ENCODE measurements around the gene FER. TPM values are rescaled to one million over a fixed set of nuclear protein-coding genes. Genes with fewer than 3 reads are reported as not detected.
A peak's percentile ranks its signal among the peaks of the same experiment; 100 is the strongest.

Gene FER
- total RNA-seq, 1 experiment from 2014 or later, result 18.0 TPM

GRCh38 chr5:108830705-108831276 lies 83.1 kb downstream of the FER start:
- no peaks in the 10 kb centered on the region for H3K79me2 ChIP-seq (ENCODE audit: insufficient read depth, low read length)
- WGBS (ENCODE audit: extremely low coverage, insufficient read length, low lambda C conversion rate), result no CpG with 5 or more reads among the region's 3 CpGs
- H3T11ph ChIP-seq (ENCODE audit: low read length), result no peak overlapping the region
- no peak overlapping the region for H3K56ac ChIP-seq (ENCODE audit: insufficient read length, low read depth, low read length)
- no peak overlapping the region for H4K91ac ChIP-seq (ENCODE audit: insufficient read length, low read depth, low read length)
- DNase-seq, result no peak
- H3K9ac ChIP-seq (ENCODE audit: extremely low read depth, insufficient read length, low read length), result no peak overlapping the region
- no peaks in the 10 kb centered on the region for H3K79me1 ChIP-seq (ENCODE audit: insufficient read depth, low read depth, low read length, poor library complexity, severe bottlenecking)
- H2AK5ac ChIP-seq (ENCODE audit: insufficient read length, low read length), result no peak overlapping the region
- H3K23me2 ChIP-seq (ENCODE audit: insufficient read length, low read depth, low read length, poor library complexity, severe bottlenecking), result no peaks in the 10 kb centered on the region
- no peak overlapping the region for H3K4me2 ChIP-seq (ENCODE audit: insufficient read depth, insufficient read length, low read length)
- Mint-ChIP-seq H3K27ac (peak overlapping the region in 1 of 3 experiments; percentile 35; a peak in 1 of 7 replicates), H3K27me3 (ENCODE audit: low read depth) (no peaks in the 10 kb centered on the region), H3K36me3 (ENCODE audit: insufficient read depth in 1 of 3, low read depth in 3 of 3) (no peaks in the 10 kb centered on the region), H3K9me3 (no peaks in the 10 kb centered on the region), H3K4me3 (no peak overlapping the region), H3K4me1 (peaks cover 15 to 16% of the 10 kb centered on the region in 2 experiments)
- no peak overlapping the region for H3K18ac ChIP-seq (ENCODE audit: insufficient read length, low read depth, low read length)
- TF ChIP-seq, protein P1, sequence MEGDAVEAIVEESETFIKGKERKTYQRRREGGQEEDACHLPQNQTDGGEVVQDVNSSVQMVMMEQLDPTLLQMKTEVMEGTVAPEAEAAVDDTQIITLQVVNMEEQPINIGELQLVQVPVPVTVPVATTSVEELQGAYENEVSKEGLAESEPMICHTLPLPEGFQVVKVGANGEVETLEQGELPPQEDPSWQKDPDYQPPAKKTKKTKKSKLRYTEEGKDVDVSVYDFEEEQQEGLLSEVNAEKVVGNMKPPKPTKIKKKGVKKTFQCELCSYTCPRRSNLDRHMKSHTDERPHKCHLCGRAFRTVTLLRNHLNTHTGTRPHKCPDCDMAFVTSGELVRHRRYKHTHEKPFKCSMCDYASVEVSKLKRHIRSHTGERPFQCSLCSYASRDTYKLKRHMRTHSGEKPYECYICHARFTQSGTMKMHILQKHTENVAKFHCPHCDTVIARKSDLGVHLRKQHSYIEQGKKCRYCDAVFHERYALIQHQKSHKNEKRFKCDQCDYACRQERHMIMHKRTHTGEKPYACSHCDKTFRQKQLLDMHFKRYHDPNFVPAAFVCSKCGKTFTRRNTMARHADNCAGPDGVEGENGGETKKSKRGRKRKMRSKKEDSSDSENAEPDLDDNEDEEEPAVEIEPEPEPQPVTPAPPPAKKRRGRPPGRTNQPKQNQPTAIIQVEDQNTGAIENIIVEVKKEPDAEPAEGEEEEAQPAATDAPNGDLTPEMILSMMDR (conservative IDR thresholded peaks at IDR 0.05), result no peak
- H3K27me3 ChIP-seq (ENCODE audit: insufficient read depth, low read length), result no peaks in the 10 kb centered on the region
- no peak overlapping the region for H2BK20ac ChIP-seq (ENCODE audit: low read depth, low read length, poor library complexity, severe bottlenecking)
- no peaks in the 10 kb centered on the region for H3K9me3 ChIP-seq (ENCODE audit: control insufficient read depth, low read depth, low read length)
- H3K4me1 ChIP-seq (ENCODE audit: insufficient read depth, low read length), result no peaks in the 10 kb centered on the region
- H3K4ac ChIP-seq (ENCODE audit: low read depth, low read length), result no peak overlapping the region
- H2AFZ ChIP-seq (ENCODE audit: low read length), result no peak overlapping the region
- H2BK120ac ChIP-seq (ENCODE audit: low read depth, low read length, poor library complexity, severe bottlenecking), result no peak overlapping the region
- H4K5ac ChIP-seq (ENCODE audit: insufficient read length, low read depth, low read length), result no peak overlapping the region
- H4K20me1 ChIP-seq (ENCODE audit: control insufficient read depth, insufficient read depth, insufficient read length), result no peaks in the 10 kb centered on the region
- H2BK12ac ChIP-seq (ENCODE audit: insufficient read length, low read depth, low read length), result no peak overlapping the region
- H2BK15ac ChIP-seq (ENCODE audit: low read depth, low read length), result no peak overlapping the region
- H3K27ac ChIP-seq (ENCODE audit: insufficient read length, low read depth, low read length), result no peak overlapping the region
- H3K23ac ChIP-seq (ENCODE audit: insufficient read length, low read depth, low read length), result no peak overlapping the region
- H4K8ac ChIP-seq (replicated peaks; ENCODE audit: insufficient read length, low read depth, low read length), result no peak overlapping the region
- no peak overlapping the region for H2BK5ac ChIP-seq (ENCODE audit: insufficient read length, low read length)
- no peak overlapping the region for H3K14ac ChIP-seq (ENCODE audit: insufficient read depth, low read length)
